NB4 (cell line): ENCODE measurements around the gene PRKAA1.
"Not testable (repeated sequence)": the region's sequence is repeated elsewhere in the genome, so short reads cannot be mapped to it uniquely, and the experiment has no call there.

Experiments
- CTCF ChIP-seq: IDR thresholded peaks from one replicate; pipeline ENCODE4 v1.5.1; 2012; ENCODE audit warnings: low read depth, low read length
- MYC ChIP-seq: IDR thresholded peaks from 2 replicates; pipeline ENCODE4 v1.6.1; 2011; ENCODE audit warnings: low read depth, low read length
- POLR2A ChIP-seq: IDR thresholded peaks from 2 replicates; pipeline ENCODE4 v1.6.1; 2011; ENCODE audit warnings: mild to moderate bottlenecking; ENCODE audit not compliant: insufficient read length; ENCODE audit errors: extremely low read depth
- TF ChIP-seq, protein P1 (sequence below): IDR thresholded peaks from 2 replicates; pipeline ENCODE4 v1.6.1; 2011; ENCODE audit warnings: low read depth, low read length

GRCh38 chr5:40794340-40794739 lies 3.8 kb downstream of the PRKAA1 start:
- not testable (repeated sequence) for TF ChIP-seq POLR2A, CTCF, MYC
- TF ChIP-seq, protein P1, sequence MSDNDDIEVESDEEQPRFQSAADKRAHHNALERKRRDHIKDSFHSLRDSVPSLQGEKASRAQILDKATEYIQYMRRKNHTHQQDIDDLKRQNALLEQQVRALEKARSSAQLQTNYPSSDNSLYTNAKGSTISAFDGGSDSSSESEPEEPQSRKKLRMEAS = not testable (repeated sequence)
